Activated CD4-positive, alpha-beta T cell treated with anti-CD3 and anti-CD28 coated beads, Interleukin-2, amount 50 U/mL, for 48 hours (primary cell): ENCODE results near the gene CXXC4.

Experiments
- DNase-seq, 2 experiments: peaks; one replicate each; pipeline ENCODE4 v3.0.0-alpha.2; 2020

Gene CXXC4

DNA sequence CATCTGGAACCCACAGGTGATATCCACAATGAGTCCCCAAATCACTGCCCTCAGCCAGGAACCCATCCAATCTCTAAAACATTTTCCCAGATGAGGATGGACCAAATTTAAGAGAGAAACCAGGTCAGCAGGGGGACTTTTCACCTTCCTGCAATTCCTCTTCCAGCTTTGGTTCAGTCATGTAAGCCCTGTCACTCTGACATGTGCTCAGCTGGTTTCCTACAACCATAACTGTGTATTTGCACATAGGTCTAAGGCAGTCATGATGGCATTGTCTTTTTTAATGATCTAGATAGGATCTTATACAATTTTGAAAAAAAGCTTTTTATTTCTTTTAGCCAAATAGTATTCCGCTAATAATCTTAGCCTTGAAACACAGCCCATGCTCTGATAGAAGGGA is 6.5 kb downstream of the CXXC4 start:
- no peak for DNase-seq

DNA sequence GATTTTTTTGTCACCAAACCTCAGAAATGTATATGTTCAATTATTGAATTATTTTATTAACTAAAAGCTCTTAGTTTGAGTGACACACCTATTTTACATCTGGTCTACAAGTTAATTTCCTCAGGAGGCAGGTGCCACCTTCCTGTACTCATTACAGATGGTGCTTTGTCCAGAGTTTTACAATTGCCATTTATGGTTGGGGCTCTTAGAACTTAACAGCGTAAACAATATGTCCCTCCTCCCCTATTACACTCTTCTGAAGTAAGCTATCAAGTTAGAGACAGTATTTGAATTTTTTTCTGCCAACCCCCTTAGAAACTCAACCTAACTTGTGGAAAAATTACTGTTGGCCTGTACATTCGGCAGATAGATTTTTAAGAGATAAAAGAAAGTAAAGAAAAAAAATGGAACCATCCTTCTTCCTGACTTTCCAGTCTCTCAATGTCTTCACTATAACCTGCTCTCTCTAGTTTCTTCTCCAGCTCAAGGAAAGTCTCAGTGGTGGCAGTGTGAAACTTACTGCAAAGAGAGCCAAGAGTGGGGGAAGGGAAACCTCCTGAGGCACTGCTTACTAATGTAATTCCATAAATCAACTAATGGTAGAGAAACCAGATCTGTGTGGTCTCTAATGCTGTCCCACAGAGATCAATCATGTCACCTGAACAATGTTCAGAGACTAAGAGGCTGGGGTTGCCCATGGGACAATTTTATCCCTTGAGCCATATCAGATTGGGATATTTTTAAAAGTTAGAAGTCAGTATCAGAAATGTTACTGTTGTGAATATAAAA is 7.8 kb downstream of the CXXC4 start:
- DNase-seq = no peak

DNA sequence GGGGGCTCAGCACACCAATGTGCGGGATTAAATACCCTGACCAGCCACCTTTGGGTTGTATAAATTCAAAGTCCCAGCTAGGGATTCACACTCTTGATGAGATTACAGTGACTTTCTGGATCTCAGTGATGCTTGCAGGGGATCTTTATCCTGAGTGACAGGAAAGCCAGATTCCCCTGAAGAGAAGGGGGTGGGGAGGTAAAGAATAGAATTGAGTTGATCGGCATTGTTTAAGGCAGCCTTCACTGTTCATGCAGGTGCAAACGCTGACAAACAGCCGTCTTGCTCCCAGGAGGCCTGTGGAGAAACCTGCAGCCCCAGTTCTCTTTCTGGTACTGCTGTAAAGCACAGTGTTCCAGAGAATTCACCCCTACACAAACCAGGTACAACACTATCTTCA is 19.0 kb downstream of the CXXC4 start:
- DNase-seq = no peak

DNA sequence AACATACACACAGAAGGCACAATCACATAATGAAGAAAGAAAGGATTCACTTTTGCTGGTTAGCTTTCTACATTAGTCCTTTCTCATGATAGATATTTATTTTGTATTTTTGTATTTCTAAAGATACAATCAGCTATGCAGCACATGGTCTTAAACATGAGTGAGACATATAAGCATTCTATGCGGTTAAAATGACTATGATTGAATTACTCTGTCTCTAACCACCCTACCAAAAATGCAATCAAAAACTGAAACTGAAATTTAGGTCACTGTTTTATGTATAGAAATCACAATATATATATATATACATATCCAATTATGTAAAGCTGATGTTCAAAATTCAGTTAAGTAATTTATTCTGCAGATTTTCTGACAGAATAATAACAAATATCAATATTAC is 21.9 kb downstream of the CXXC4 start:
- DNase-seq = no peak

DNA sequence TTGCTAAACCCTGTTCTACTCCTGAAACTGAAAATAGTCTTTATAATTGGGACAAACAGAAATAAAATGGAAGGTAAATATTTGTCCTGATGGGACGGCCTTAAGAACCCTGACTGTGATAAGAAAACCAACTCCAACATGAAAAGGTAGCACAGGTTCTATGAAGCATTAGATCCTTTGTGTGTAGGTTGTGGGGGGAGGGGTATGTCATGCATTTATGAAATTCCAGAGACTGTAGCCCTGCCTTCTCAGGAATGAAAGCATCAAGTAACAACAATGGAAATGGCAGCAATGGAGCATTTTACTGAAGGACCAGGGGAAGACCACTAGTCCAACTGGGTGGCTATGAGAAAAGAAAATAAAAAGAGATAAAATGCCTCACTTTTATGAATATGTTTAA is 23.9 kb downstream of the CXXC4 start:
- no peak for DNase-seq

DNA sequence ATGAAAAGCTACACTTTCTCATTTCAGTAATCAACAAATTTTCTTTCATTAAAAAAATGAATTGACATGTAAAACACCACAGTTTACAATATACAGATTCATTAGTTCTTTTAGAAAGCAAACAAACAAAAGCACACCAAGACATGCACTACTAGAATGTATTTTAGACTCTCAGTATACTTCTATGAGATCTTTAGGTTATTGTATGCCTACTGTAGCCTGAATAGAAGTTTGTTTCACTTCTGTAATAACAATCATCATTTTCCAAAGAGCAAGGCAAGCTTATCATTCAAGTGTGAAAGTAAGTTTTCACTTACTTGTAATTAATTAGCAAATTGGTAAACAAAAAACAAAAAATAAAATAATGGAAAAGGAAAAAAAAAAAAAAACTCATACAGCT is 24.9 kb downstream of the CXXC4 start:
- DNase-seq = no peak

DNA sequence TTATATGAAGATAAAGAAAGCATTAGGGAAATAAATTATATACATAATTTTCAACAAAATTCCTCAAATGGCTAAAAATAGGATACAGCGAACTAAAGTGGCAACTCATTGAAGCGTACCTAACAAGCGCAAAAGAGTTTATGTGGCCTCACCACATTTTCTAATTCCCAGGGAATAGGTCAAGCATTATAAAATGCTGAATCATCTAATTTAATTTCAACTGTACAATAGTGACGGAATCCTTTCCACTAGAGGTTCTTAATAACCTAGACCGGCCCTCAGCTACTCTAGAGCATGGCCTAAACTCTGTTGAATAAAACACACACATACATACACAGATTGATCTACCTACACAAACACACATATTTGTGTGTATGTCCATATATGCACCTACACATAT is 29.1 kb downstream of the CXXC4 start:
- DNase-seq = no peak

DNA sequence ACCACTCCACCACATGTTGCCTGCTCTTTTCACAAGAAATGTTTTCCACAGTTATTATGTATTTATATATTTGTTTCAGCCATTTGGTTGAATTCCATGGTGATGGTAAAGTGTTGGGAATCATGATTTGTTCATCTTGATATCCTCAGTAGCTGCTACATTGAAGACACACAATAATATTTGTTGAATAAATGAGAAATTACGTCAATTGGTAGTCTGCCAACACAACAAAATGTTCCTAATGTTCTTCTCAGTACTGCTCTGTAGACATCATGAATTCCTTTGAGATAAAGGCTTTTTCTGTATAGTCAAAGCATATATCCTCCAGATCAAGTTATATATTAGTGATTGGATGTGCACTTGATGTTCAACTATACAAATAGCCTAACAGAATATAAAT is 29.5 kb downstream of the CXXC4 start:
- DNase-seq = no peak

DNA sequence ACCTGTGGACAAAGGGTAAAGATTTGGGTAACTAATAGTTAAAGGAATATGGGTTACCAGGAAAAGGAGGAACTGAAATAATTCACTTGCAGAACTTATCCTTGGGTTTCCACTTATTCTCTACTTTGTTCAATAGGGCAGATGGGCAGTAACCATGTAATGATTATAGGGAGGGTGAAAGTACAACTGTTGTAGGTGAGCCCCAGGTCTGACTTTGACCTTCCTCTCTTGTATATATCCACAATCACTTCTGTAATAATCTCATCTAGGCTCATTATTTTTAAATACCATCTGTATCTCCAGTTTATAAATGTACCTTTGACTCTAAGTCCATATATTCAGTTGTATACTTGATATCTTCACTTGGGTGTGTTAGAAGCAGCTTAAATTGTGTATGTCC is 32.1 kb downstream of the CXXC4 start:
- no peak for DNase-seq

DNA sequence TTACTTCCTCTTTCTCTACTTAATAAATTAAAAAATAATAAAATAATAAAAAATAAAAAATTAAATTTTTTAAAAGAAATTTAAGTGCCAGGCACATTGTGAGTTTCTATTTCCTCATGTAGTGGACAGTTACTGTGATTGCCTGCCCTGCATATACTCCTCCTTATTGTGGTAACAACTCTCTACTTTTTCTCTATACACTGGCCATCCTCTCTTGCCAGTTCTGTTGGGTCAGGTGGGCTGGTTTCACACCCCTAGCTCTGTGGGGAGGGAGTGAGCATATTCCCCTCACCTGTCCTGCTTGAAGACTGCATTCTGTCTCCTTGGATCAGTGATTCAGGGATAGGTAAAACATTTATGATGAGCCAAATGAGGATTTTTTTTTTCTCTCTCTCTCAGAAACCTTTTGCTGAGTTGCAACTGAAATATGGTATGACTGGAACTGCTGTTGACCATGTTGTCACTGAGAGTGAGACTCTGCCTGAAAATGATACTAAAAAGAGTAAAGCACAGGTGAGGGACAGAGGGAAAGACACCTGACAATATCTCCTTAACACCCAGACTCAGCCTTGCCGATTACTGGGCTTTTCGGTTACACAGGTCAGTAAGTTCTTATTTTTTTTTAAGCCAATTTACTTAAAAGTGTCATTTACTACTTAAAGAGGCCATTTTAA is 37.2 kb downstream of the CXXC4 start:
- no peak for DNase-seq

DNA sequence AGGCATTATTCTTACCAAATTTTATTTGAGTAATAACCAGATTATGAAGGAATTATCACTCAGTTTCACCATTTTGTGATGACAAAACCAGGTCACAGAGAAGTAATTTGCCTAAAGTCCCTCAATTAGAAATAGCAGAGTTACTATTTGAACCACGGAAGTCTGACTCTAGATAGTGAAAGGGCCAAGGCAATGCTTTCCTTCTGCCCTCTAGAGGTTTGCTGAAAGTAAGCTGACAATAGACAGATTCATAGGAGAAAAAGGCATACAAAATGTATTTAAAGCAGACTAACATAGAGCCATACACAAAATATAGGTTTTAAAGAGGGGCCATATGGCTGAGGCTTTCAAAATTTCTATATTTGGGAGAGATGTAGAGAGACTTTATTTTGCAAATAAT is 43.1 kb downstream of the CXXC4 start:
- no peak for DNase-seq

DNA sequence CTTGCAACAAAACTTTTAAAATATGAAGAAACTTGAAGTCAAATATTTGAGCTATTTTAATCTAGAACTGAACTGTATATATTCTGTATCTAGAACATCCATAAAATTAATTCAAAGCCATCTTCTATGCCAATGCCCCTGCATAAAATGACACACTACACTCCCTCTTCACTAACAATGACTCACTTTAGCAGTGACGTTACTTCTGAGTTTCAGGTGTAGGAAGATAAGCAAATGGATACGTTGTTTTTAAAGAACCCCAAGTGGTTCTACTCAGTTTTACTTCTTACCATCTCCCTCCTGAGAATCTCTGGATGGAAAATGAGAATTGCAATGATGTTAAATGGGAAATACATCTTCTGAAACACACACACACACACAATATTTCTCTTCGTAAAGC is 45.2 kb downstream of the CXXC4 start:
- DNase-seq = no peak

DNA sequence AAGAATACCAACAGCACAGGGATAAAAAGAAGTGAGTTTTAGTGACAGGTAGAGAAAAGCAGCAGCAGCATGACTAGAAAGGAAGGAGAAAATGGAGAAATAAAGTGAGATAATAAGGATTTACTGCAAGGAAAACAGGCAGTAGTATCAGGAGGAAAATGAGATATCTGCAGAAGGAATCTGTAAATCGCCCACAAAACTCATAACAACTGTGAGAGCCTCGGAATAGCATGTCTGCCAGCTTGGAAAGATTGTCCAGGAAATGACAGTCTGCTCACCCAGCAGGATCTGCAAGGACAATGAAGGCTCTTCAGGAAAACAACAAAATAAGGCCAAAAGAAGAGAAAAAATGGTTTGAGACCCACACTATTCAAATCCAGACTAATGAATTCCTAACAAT is 47.4 kb downstream of the CXXC4 start:
- no peak for DNase-seq

DNA sequence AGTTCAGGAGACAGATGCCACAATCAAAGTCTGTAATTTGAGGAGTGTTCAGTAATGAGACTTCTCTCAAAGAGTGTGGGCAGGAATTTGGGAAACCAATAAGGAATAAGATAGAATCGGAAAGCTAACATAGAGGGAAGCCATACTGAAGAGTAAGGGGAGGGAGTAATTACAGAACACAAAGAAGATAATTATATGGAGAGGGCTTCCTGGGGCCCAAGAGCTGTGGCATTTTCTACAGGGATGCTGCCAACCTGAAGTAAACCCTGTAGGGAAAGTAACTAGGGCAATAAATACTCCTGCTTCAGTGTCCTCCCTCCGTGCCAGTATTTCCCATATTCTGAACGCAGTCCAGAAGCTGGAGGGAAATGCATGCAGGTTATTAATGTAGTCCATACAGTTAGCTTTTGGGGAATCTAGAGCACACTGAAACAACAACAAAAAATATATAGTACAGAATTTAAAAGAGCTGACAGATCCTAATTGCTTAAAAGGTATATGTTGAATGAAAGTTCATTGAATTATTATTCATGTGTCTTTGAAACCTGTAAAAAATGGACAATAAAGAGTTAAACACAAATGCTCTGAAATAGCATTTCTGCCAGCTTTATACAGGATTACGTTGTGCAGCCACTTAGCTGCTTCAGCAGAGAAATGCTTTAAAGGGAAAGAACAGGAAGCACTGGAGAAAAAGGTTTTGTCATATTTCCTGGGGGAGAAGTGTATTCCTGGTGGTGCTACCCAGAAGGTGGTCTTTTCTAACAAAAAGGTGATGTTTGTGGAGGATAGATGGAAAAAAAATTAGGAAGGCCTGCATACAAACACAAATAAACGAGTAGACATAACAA is 48.0 kb downstream of the CXXC4 start:
- DNase-seq = no peak

DNA sequence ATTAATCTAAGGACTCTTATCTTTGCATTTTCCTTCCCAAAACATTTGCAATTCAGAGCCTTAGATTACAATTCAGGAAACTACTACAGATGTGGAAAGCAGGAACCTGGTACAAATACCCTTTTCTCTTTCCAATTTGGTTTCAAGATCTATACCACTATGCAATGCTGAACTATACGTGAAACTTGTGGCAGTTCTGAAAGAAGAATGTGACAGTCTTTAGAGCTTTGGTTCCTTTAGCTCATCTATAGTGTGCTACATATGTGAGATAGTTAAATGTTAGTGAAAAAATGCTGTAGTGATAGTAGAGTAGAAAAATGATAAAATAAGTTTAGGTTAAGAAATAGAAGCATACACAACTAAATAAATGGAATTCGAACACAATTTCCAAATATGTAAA is 50.0 kb downstream of the CXXC4 start:
- no peak for DNase-seq

DNA sequence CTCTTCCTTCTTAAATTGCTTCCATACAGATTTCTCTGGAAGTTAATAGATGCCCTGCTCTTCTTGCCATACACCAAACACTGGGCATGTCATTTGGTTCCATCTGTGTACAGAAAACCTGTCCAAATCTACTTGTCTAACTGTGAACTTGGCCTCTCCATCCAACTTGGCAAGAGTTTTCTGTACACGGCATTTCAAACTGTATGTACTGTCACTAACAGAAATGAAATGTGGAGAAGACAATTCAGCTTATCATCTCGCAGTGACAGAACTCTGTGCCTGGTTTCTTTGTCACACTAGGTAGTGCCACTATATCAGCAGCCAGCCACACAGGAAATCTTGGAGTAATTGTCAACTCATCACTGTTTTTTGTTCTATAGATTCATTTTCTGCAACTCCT is 58.2 kb downstream of the CXXC4 start:
- DNase-seq = no peak

DNA sequence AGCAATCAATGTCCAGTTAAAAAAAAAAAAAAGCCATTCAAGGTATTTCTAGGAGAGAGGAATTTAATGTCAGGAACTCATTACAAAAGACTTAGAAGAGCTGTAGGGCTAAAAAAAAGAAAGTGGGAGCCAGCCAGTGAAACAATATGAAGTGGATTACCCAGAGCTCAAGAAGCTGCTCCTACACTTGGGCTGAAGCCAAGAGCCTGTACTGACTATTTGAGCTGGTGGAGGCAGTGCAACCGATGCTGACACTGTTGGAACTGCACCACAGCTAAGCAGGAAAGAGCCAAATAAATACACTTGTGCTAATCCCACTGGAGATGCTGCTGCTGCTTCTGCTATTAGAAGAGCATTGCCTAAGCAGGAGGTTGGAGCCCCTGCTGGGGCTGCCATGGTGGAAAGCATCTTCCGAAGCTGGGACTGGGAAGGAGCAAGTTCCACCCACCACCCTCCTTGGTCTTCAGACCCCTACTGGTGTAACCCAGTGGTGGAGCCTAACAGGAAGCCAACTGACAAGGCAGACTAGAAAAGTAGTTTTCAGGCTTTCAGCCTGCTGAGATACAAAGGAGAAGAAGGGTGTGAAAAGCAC is 65.4 kb downstream of the CXXC4 start:
- DNase-seq = no peak

DNA sequence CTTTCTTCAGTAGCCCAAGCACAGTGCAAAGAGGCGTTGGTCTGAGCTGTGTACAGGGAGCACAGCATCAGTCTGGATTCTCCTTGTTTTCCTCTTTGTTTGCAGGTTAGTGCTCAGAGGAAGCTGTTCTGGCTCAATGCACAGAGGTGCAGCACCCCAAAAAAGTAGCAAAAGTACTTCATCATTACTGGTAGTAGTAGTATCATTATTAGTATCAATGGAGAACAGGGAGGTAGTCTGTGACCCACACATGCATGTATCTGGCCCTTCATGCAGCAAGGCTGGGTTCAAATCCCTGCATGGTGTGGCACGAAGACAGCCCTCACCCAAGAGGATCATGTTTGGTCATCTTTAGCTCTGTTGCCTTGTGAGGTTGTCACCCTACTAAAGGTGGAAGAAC is 68.7 kb downstream of the CXXC4 start:
- DNase-seq = no peak

DNA sequence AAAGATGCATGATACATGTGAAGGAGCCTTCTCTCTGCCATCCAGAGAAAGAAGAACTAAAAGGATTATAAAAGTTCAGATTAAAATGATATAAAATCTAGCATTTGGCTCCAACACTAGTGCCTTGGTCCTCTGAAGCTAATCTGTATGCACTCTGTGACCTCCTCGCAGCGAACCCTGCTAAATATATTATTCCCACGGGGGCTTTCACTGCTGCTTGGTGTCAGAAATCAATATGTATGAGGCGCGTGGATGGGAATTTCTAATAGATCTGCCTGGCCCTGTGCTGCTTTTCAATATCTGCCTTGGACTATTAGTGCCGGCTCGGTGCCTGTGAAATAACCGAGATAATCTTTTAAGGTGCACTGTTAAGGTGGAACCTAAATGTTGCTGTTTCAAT is 69.7 kb downstream of the CXXC4 start:
- no peak for DNase-seq

DNA sequence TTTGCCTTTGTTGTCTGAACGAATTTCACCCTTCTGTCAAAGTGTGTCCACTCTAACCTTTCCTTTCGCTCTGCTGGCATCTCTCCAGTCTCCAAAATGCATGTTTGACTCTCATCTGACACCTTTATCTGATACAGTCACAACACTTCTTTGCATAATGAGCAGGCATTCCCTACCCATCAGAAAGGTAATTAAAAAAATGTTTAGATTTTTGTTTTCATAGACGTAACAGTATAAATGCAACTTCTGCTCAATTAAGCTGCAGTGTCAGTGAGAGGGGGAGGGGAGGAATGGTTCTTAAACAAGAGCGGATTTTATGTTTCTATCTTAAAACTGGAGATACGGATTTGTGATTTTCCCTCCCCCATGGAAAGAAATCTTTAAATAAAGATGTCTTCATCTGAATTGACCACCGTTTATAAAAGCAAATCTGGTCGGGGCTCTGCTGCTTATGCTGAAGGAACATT is 70.2 kb downstream of the CXXC4 start:
- no peak for DNase-seq

DNA sequence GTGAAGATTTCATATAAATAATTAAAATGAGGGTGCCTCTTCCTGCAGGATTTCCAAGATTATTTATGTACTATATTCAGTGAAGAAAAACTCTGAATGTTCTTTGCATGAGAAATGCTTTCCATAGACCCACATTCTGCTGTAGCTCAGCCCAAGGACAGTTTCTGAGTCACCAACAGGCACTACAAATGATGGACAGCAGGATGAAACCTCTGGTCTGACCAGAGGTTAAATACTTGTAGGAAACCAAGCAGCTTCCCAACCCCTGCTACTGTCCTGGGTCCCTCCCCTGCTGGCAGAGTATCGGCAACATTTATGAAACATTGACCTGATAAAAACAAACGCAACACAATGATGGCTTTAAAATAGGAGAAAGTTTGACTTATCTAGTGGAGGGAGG is 73.1 kb downstream of the CXXC4 start:
- DNase-seq = no peak

DNA sequence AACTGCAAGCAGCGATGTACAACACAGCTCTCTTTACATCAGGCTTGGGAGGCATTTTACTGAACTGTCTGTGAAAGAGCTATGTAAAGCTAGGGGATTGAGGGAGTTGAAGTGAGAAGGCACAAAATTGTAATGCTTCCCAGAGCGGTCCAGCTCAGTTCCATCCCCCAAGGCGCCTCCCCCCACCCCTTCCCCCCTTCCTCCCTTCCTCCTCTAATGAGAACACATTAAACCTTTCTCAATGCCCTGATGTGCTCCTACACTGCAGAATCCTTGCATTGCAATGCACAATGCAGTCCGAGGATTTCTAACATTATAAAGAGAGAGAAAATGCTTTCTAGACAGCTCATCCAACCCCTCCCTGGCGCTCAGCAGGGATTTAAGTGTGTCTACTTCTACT is 73.9 kb downstream of the CXXC4 start:
- DNase-seq = no peak
